ENCODE data around the gene CIP2A. TPM values are rescaled to one million over a fixed set of nuclear protein-coding genes. Genes with fewer than 3 reads are reported as not detected.

The CIP2A gene
- polyA plus RNA-seq, 1 donor, result 7.5 TPM

DNA sequence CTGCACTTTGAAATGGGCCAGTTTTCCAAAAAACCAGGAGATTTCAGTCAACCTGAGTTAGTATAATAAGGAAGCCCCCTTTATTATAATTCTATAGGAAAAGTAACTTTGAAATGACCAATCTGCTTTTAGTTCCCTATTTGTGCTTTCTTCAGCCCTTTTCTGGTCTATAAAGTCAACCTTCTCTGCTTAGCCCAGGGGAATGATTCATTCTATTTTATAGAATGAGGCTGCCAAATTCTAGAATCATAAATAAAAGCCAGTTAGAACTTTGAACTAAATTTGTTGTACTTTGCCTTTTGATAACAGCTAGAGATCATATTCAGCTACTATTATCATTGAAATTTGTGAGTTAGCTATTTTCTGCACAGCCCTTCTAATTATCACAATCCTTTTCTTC, 24.7 kb downstream of the CIP2A start:
- no peak for DNase-seq (ENCODE audit: low read depth)

DNA sequence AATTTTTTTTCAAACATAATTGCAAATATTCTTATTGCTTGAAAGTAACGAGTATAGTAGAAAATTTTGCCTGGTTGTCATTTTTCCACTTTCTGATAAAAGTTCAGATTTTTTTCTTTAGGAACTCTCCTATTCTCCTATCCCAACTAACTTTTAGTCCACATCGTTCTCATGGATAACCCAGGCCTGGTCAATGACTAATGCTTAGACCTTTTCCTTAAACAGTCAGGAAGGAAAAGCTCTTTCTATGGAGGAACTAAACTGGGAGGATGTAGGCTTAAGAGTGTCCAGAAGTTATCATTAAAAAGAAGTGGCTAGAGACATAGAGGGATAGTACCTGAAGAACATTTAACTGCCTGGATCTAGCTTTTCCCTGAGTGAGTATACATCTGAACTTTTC, 26.7 kb downstream of the CIP2A start:
- no peak for DNase-seq (ENCODE audit: low read depth)

DNA sequence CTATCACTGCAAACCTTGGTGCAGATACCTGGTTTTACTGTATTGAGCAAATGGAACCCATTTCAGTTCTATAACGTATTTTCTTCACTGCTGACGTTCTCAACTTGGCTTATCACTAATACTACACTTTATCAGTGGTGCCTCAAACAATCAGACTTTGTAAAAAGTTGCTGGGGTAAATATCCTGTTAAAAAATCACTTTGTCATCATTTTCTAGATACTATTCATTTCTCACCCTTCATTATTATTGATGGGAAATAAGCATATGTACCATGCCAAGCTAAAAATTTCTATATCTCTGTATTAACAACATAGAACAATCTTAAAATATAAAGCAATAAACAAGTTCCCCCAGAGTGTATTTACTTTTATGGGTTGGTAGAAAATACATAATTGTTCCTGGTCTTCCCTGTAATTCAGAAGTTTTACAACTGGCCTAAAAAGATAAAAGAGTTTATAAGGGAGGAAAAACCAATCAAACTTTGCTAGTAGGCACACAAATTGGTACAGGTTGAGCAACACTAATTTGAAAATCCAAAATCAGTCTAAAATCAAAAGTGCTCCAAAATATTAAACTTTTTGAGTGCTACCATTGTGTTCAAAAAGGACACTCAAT, 33.2 kb downstream of the CIP2A start:
- DNase-seq (ENCODE audit: low read depth), result no peak

DNA sequence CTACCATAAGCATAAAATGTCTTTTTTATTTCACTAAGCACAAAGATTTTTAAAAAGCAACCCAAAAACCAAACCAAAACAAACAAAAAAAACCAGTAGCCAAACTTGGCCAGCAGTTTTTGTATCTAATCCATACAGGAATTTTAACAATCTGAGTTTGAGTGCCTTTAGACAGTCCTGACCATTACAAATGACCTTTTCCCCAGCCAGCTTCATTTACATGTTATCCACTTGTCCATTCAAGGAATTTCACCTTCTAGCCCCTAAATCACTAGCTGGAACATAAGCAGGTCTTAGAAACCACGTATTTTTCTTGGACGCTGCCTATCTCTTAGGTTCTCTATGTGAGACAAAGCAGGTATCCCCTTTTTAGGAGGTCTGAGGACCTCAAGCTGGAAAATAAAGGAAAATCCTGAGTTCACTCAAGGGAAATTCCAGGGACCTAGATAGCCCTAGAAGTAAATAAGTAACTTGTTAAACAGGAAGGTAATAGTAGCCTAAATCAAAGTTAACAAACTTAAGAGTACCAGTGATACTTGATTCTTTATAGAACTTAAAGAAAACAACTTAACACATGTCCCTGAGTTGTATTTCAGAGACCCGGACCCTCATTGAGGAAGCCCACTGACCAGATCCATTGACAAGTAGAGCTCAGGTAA, 34.2 kb downstream of the CIP2A start:
- no peak for DNase-seq (ENCODE audit: low read depth)

DNA sequence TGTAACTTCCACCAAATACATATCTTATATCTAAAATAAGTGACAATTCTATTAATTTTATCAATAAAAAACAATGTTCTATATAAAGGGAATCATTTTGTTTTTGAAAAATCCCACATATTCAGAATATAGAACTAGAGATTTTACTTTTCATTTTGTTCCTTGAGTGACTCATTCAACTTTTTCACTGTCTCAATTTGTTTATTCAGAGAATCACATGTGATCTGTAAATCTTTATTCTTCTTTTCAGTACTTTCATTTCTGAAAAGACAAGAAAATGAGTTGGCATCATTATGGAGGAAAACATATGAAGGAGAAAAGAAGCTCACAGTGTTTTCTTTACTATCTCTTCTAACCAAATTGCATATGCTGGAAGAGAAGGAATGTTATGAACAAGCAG, 35.0 kb downstream of the CIP2A start:
- no peak for DNase-seq (ENCODE audit: low read depth)

DNA sequence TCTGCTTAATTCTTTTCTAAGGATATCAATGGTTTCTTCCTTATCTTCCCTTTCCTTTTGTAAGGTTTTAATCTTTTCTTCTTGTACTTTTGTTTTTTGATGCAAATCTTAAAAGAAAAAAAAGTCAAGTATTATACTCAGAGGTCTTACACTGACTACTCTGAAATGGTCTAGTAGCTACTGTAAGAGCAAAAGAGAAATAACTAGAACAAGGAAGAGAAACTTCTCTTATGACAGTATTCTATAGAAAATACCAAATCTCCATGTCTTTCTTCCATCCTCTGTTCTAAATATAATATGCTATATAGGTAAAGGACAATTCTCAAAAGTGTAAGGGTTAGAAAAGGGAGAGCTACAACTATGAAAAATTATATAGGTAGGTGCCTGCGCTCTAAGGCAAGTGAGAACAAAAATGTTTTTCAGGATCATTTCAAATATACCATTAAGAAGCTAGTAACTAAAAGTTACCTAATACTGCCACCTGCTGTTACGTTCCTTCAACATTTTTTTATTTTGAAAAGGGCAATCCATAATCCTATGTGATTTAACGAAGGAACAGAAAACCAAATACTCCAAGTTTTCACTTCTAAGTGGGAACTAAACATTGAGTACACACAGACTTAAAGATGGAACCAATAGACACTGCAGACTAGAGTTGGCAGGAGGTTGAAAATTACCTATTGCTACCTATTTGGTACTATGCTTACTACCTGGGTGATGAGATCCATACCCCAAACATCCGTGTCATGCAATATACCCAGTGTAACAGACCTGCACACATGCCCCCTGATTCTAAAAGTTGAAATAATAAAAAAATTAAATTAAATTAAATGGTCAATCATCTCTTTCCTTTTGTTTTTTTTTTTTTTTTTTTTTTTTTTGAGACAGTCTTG, 36.7 kb downstream of the CIP2A start:
- peak; percentile 40 for DNase-seq (ENCODE audit: low read depth)

DNA sequence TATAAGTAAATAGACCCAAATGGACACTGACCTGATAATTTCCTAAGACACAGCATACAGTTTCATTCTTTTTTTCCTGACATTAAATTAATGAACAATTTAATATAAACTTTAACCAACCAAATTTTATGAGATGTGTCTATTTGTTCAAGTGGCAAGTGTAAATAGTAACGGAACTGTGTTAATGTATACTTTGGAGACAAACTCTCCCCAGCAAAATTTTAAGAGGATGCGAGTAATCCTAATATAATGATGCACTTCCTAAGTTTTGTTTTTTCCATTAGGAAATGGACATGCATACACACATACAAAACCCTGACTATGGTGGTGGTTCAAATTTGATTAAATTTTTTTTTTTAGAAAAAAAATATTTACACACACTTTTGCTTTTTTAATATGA, 40.4 kb downstream of the CIP2A start:
- no peak for DNase-seq (ENCODE audit: low read depth)

DNA sequence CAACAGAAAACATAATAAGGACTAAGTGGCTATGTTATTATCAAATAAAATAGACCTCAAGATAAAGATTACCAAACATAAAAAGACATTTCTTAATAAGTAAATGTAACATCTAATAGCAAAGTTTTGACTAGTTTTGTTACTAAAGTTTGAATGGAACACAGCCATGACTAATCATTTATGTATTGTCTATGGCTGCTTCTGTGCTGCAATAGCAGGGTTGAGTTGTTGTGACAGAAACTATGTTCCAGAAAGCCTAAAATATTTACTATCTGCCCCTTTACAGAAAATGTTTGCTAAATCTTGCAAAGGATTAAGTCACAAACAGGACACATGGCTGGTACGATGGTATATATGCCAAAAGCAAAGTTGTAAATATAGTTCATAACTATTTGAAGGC, 40.9 kb downstream of the CIP2A start:
- DNase-seq (ENCODE audit: low read depth), result no peak

DNA sequence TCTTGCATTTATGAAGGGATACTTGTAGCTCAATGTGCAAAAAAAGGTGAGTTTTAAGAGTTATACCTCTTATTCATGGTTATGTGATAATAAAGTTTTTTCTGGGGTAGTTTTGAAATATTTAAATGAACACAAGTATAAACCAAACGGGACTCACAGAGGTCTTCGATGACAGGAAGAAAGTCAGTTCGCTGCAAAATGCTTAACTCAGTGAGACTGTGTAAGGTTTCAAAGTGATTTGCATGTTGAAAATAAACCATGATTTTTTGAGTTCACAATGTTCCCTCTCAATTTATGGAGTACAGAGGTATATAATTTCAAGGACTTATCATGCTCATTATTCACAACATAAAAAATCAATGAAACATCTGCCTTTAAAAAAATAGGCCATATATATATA, 42.5 kb downstream of the CIP2A start:
- DNase-seq (ENCODE audit: low read depth), result no peak

DNA sequence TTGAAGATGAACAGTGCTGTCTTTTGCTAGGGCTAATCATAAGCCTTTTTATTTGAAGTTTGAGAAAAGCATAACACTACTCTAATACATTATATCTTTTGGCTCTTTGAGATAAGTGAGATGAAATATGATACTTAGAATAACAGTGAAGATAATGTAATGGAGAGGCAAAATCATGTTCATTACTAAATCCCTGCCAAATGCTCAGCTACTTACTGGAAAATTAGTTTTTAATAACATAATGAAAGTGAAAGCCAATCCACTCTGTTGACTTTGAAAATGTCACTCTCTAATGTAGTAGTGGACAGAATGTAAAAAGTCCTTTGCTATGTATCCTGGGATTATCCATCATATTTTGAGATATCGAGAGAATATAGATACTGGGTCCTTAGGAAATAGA, 43.0 kb downstream of the CIP2A start:
- DNase-seq (ENCODE audit: low read depth), result no peak

DNA sequence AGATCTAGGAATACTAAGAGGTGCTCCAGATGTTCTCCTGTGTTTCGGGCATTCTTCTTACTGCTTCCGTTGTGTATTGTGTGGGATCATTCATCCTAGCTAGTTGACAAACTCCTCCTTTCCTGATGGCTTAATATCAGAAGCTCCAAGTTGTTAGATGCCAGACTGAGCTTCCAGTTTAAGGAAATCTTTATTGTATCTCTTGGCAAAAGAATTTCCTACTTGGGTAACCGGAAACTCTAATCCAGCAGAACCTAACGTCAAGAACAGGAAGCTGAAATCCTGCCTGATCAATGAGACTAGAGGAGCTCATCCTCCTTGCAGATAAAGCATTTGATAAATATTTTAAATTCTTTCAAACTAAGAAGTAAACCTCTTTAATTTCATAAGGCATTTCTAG, 51.2 kb downstream of the CIP2A start:
- DNase-seq (ENCODE audit: low read depth), result no peak

DNA sequence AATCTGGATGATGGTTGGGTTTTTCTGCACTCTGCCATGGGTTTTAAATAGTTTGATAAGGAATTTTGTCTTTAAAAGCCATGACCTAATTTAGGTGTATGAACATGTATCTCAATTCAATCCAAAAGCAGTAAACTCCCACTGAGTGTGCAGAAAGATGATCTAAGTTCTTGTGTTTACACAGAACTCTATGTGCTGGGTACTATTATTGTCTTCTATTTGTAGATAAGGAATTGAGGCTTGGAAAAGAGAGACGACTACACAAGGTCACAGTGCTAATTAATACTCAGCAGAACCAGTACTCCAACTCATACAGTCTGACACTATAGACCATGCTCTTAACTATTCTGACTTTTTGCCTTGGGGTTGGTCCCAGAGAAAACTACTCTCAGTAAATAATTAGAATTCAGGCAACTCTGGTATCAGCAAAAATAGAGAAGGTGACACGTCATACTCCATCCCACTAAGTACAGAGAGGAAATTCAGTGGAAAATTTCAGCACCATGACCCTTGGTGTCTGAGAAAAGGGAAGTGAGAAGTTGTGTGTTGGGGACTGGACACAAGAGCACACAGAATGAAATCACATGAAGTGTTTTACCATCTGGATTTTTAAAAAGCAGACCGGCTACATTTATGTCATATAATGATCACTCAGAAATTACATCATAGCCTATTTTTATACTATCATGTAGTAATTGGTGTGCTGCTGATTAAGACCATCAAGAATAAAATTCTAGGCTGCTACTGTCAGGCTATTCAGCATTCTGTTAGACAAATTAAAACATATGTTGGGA, 60.6 kb downstream of the CIP2A start:
- peak; percentile 28 for DNase-seq (ENCODE audit: low read depth)

DNA sequence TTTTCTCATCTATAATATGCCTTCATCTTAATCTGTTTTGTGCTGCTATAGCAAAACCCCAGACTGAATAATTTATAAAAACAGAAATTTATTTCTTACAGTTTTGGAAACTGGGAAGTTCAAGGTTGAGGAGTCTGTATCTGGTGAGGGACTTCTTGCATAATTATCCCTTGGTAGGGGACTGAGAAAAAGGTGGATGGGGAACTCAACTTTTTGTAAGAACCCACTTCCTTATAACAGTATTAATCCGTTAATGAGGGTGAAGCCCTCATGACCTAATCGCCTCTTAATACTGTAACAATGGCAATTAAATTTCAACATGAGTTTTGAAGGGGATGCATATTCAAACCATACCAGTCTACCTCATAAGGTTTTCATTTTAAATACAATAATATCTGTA, 61.4 kb downstream of the CIP2A start:
- DNase-seq (ENCODE audit: low read depth), result no peak

DNA sequence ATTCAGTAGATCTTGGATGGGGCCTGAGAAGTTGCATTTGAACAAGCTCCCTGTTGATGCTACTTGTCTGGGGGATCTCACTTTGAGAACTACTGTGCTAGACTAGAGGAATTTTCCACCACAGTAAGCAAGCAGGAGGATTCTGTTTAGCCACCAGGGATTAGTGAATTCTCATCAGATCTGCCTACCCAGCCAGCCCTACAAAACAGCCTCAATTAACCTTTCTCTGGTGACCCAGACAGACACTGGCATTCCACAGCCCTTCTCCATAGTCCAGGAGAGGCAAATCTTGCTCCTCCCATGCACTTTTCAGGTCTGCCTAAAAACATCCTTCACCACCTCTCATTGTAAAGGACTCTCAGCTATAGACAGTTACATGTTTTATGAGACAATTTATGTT, 62.1 kb downstream of the CIP2A start:
- no peak for DNase-seq (ENCODE audit: low read depth)

DNA sequence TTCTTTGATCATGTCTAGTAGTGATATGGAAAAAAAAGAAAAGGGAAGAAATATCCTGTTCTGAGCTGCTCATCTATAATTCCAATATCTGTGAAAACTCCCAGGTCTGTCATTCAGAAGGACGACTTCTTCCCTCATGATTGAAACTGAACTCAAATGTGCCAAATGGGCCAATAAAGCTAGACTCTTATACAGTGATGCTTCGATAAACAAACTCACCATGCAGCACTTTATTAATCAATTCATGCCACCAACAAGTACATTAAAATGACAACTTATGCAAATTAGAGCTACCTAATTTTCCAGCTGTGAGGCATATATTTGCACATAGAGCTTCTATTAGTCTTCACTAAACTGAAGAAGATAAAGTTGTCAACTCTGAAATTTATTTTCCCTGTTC, 63.3 kb downstream of the CIP2A start:
- no peak for DNase-seq (ENCODE audit: low read depth)

DNA sequence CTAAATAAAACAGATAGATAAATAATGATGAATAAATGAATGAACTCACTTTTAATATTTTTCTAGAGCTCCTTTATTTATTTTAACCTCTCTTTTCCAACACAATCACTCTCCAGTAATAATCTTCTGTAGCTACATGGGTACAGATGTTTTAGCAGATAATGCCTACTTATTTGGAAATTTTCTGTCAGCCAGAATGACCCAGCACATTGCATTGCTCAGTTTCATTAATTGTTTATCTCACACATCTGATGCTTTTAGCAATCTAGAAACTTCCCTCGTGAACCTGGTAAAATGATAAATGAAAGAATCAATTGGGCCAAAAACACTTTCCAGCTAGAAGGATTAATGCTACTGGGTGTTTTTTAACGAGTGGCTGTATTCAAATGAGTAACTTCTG, 64.0 kb downstream of the CIP2A start:
- no peak for DNase-seq (ENCODE audit: low read depth)

DNA sequence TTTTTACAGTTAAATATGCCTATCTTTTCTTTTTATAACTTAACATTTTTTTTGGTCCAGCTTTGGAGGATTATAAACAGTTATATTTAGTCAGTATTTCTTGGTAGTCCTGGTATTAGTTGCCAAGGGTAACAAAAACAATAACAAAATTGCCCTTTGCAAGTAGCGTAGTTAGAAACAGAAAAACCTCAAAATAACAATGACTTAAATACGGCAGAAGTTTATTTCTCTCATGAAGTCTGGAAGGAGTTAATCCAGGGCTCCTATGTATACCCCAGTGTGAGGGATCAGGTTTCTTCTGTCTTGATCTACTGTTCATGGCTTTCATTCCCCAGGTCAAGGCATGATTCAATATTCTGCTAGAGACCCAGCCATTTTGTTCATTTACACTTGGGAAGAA, 64.7 kb downstream of the CIP2A start:
- DNase-seq (ENCODE audit: low read depth), result no peak

DNA sequence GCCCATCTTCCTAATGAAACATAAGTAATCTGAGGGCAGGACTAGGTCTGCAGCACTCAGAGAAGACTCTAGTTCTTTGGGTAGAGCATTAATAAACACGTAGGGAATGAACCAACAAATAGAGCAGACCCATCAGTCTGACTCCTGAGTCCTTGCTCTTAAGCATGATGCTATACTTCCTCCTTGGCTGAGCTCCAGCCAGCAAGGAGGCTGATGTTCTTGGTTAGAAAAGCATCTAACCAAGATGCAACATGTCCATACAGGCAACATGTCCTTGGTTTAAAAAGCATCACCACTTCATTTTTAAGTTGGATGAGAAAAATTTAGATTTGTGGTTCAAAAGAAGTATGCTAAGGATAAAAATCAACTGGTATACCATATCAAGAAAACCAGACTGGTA, 70.3 kb downstream of the CIP2A start:
- no peak for DNase-seq (ENCODE audit: low read depth)

DNA sequence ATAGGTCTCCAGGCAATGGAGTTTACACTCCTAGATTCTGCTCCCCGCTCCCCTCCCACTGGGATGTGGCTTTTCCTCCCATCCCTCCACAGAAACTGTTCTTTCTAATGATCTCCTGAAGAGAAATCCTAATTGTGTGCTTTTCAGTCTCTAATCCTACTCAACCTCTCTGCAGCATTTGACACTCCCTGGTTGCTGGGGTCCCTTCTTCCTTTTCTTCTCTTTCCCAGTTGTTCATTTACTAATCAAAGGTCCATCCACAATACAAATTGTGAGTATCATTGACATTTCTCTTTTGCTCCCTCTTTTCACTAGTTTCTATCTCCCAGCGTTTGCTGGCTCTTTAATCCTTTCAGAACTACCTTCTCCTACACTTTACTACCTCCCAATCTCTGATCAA, 72.4 kb downstream of the CIP2A start:
- no peak for DNase-seq (ENCODE audit: low read depth)

DNA sequence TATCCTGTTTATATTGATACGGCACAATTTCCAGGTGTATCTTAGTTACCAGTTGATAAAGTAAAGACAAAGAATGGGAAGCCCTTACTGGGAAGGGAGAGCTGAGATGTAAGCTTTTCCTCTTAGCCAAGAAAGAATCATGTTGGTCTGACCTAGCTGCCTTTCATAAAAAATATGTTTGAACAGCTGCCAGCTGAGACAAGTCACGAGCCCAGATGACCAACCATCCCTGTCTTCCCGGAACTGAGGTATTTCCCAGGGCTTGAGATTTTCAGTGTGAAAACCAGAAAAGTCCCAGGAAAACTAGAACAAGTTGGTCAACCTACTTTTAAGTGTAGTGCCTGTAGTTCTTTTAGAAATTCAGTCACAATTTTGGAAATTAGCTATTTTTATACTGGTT, 75.3 kb downstream of the CIP2A start:
- DNase-seq (ENCODE audit: low read depth), result no peak

DNA sequence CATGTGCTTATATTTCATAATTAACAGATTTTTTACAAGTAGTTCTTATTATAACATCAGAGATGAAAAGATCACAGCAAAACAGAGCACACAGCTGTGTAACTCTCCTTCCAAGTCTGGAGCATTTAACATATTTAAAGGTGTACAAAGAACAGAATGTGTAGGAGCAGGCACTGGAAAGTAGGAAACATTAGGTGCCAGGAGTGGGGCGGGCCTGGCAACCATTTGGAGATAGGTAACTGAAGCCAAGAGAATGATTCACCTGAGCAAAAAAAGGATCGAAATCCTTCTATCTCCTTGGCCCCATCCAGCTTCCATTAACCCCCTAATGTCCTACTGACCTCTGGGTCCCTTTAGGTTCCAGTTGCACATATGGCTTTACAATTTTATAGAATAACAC, 76.6 kb downstream of the CIP2A start:
- no peak for DNase-seq (ENCODE audit: low read depth)

DNA sequence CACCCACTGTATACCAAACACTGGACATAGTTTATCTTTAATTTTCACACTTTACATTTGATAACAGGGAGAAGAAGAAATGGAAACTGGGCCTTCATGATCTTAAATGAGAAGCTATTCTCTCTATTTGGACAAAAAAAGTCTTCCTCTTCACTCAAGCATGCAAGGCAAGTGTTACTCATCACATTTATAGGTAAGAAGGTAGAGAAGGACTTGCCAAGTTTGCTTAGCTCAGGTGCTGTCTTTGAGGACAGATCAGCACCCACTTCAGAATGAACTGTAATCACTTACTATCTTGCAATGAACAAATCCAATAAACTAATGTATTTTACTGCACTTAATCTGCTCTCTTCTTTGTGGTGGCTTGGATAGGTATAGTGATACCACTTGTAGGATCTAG, 77.7 kb downstream of the CIP2A start:
- DNase-seq (ENCODE audit: low read depth), result no peak
